Thoracic aorta (tissue), 2 donors: Measurements from ENCODE around the gene KIFC3. TPM values are rescaled to one million over a fixed set of nuclear protein-coding genes. Genes with fewer than 3 reads are reported as not detected.
"Not testable (repeated sequence)": the region's sequence is repeated elsewhere in the genome, so short reads cannot be mapped to it uniquely, and the experiment has no call there.

Experiments used
- ATAC-seq: fragments of 150-250 bp; one replicate; pipeline ENCODE4 v1.8.0; 2017; ENCODE audit warnings: low read depth; ENCODE audit not compliant: insufficient number of reproducible peaks, low FRiP score
- DNase-seq: peaks from one replicate; pipeline ENCODE4 v3.0.0-alpha.2; 2020; ENCODE audit warnings: low spot score
- H3K27ac ChIP-seq, 2 donors: fragments of 200-600 bp; sonication (generic); 1 replicate in 1 of 2; 2 replicates in 1 of 2; pipeline ENCODE4 v1.5.1; 2016; ENCODE audit warnings: mild to moderate bottlenecking in 2 of 2, moderate library complexity in 2 of 2
- H3K27me3 ChIP-seq: fragments of 200-600 bp; sonication (generic); replicated peaks from 2 replicates; pipeline ENCODE4 v1.6.0; 2016; ENCODE audit warnings: mild to moderate bottlenecking; ENCODE audit not compliant: insufficient read depth
- H3K36me3 ChIP-seq: fragments of 200-600 bp; sonication (generic); one replicate; pipeline ENCODE4 v1.5.1; 2016
- H3K4me1 ChIP-seq, 2 donors: fragments of 200-600 bp; sonication (generic); 1 replicate in 1 of 2; 2 replicates in 1 of 2; pipeline versions ENCODE4 v1.5.1 to v1.6.0; 2016; ENCODE audit warnings: low read depth in 2 of 2, mild to moderate bottlenecking in 1 of 2; ENCODE audit not compliant: control insufficient read depth in 1 of 2
- H3K4me3 ChIP-seq: fragments of 200-600 bp; sonication (generic); 2 replicates; pipeline ENCODE4 v1.5.1; 2016; ENCODE audit warnings: mild to moderate bottlenecking
- H3K9me3 ChIP-seq: fragments of 200-600 bp; sonication (generic); 2 replicates; pipeline ENCODE4 v1.5.1; 2016
- total RNA-seq, 2 donors: library from RNA; depleted of rRNA; stranded (reverse); fragments of >200 nt; gene quantifications; one replicate each; pipeline versions ENCODE4 v1.1.0 to v1.2.3, GENCODE V29; 2016
- TF ChIP-seq, protein P1 (sequence below): fragments of 200-600 bp; sonication (generic); IDR thresholded peaks from one replicate; pipeline ENCODE4 v1.5.1; 2019; ENCODE audit warnings: antibody characterized with exemption

The KIFC3 gene
- total RNA-seq, 2 donors from 2014 or later = 109 to 123 TPM

DNA sequence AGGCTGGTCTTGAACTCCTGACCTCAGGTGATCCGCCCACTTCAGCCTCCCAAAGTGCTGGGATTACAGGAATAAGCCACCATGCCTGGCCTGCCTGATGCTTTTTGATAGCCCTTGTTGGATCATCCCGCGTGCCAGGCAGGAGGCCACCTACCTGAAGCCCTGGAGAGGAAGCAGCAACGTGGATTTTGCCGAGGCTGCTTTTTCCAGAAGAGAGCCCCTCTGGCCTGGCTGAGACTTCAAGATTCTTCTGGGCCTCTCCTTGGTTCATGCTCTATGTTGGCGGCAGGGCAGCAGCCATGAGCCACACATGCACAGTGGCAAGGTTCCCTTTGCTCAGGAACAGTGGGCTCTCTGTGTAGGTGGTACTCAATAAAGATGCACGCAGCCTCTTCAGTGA lies 55.2 kb downstream of the KIFC3 start:
- Histone ChIP-seq H3K9me3 (no peaks in the 10 kb centered on the region), H3K4me1 (no peaks in the 10 kb centered on the region), H3K36me3 (peaks cover 19% of the 10 kb centered on the region), H3K4me3 (no peak overlapping the region), H3K27ac (no peak overlapping the region), H3K27me3 (no peaks in the 10 kb centered on the region)
- ATAC-seq = no peak
- TF ChIP-seq, protein P1, sequence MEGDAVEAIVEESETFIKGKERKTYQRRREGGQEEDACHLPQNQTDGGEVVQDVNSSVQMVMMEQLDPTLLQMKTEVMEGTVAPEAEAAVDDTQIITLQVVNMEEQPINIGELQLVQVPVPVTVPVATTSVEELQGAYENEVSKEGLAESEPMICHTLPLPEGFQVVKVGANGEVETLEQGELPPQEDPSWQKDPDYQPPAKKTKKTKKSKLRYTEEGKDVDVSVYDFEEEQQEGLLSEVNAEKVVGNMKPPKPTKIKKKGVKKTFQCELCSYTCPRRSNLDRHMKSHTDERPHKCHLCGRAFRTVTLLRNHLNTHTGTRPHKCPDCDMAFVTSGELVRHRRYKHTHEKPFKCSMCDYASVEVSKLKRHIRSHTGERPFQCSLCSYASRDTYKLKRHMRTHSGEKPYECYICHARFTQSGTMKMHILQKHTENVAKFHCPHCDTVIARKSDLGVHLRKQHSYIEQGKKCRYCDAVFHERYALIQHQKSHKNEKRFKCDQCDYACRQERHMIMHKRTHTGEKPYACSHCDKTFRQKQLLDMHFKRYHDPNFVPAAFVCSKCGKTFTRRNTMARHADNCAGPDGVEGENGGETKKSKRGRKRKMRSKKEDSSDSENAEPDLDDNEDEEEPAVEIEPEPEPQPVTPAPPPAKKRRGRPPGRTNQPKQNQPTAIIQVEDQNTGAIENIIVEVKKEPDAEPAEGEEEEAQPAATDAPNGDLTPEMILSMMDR = no peak
- DNase-seq = no peak

DNA sequence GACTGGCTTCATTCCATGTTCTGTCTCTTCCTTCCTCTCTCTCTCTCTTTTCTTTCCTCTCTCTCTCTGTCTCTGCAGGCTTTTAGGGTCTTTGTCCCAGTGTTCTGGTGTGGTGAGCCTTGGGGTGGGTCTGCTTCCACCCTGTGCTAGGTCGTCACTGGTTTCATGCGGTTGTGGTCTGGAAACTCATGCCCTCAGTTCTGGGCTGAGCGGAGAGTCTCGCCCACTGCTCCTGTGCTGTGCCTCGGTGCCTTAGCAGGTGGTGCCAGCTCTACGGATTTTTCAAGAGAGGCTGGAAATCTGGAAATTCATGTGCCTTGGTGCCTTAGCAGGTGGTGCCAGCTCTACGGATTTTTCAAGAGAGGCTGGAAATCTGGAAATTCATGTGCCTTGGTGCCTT lies 56.0 kb downstream of the KIFC3 start:
- ATAC-seq, H3K27me3 ChIP-seq, H3K9me3 ChIP-seq, H3K27ac ChIP-seq, H3K4me3 ChIP-seq, H3K4me1 ChIP-seq, DNase-seq: not testable (repeated sequence)
- peaks cover 16% of the 10 kb centered on the region for H3K36me3 ChIP-seq

DNA sequence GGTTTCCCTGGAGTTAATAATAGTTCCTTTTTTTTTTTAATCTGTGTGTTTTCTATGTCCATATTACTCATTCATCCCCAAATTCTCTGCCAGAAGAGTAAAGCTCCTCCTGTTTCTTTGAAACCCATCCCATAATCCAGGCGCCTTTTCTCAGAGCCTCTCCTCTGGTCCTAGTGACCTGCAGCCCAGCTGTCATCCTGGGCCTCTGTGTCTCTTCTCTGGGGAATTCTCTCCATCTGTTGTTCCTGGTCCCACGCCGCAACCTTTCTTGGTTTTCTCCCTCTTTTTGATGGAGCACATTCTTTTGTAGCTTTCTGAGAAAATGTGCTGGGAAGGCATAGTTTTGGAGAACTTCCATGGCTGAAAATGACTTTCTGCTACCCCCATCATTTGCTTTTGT lies 56.5 kb downstream of the KIFC3 start:
- Histone ChIP-seq H3K4me1 (no peaks in the 10 kb centered on the region), H3K9me3 (no peaks in the 10 kb centered on the region), H3K36me3 (peaks cover 14% of the 10 kb centered on the region), H3K27me3 (no peaks in the 10 kb centered on the region), H3K27ac (no peak overlapping the region), H3K4me3 (no peak overlapping the region)
- DNase-seq (no peak), ATAC-seq (no peak)
- TF ChIP-seq, protein P1 = no peak

DNA sequence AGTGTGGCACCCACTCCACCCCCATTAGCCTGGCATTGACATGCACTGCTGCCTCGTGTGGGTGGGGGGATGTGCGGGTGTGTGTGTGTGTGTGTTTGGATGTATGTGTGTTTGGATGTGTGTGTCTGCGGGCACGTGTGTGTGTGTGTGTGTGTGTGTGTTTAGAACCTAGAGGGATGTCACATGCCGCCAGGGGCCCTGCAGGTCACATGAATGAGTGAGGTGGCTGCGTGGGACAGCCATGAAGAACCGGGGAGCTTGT lies 57.7 kb downstream of the KIFC3 start:
- Histone ChIP-seq H3K4me1 (no peaks in the 10 kb centered on the region), H3K9me3 (no peaks in the 10 kb centered on the region), H3K4me3 (no peak overlapping the region), H3K36me3 (peaks cover 13% of the 10 kb centered on the region), H3K27me3 (no peaks in the 10 kb centered on the region), H3K27ac (no peak overlapping the region)
- DNase-seq (no peak), ATAC-seq (no peak)
- TF ChIP-seq, protein P1 = no peak

DNA sequence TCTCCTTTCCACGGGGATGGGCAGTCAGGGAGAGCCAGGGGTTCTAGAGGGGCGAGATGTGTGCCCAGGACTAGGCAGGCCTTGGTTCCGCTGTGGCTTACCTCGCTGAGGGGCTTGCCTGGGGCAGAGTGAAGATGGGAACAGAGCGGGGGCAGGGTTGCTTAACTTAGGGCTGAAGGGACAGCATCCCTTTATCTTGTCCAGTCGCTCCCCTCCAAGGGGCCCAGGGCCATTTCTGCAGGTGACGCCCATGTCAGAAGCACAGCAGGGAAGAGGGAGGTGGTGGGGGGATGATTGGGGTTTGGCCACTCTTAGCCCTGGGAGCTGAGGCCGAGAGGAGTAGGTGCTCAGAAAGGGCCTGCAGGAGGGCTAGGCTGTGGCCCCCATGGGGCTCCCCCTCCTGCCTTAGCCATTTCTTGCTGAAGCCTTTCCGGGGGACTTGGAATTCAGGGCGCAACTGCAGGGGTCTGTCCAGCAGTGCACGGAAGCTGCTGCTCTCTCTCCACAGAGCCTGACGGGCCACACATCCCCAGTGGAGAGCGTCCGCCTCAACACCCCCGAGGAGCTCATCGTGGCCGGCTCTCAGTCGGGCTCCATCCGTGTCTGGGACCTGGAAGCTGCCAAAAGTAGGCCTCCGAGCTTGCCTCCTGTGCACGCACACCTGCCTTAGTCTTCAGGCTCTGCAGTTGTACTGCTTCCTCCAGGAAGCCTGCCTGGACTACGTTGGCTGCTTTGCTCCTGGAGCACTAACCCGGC lies 58.2 kb downstream of the KIFC3 start:
- ATAC-seq (no peak), DNase-seq (no peak)
- no peaks in the 10 kb centered on the region for H3K27me3 ChIP-seq
- TF ChIP-seq, protein P1 = no peak
- no peaks in the 10 kb centered on the region for H3K9me3 ChIP-seq
- H3K27ac ChIP-seq = no peak overlapping the region
- no peaks in the 10 kb centered on the region for H3K4me1 ChIP-seq
- no peak overlapping the region for H3K4me3 ChIP-seq
- H3K36me3 ChIP-seq = peaks cover 13% of the 10 kb centered on the region

DNA sequence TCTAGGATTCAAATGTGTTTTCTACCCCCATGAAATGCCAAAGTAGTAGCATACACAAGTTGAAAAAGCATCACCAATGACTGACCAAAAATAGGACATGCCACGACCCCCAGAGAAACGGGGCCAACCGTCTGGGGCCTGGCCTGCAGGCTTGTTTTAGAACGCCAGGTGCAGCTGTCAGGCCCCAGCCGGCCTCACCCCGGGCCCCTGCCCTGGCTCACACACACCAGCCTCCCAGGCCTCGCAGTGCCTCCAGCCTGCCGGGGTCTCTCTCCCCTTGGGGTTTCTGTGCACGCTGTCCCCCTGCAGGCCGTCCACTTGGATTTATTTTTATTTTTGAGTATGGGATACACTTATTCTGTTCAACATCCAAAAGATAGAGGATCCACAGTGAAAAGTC lies 58.8 kb downstream of the KIFC3 start:
- H3K36me3 ChIP-seq = peaks cover 13% of the 10 kb centered on the region
- no peaks in the 10 kb centered on the region for H3K4me1 ChIP-seq
- no peak for ATAC-seq
- H3K27ac ChIP-seq = no peak overlapping the region
- TF ChIP-seq, protein P1 = no peak
- no peak overlapping the region for H3K4me3 ChIP-seq
- no peaks in the 10 kb centered on the region for H3K9me3 ChIP-seq
- no peak for DNase-seq
- no peaks in the 10 kb centered on the region for H3K27me3 ChIP-seq
